ENCODE measurements around the gene PCDH17.

DNA sequence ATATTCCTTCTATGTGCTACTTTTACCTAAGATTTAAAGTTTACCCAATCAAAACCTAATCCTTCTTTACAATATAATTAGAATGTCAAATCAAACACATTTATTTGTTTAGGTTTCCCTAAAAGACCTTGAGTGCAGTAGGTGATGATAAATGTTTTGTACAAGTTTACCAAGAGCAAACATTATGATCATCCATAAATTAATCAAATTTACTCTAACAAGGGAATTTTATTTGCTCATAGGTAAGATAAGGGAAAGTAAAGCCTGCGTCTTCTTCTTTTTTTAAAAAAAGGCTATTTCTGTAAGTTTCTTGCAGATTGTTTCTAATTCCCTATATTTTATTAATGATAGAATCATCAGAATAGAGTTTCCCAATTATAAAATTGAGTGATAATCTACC, 48.0 kb upstream of the PCDH17 start:
- TF ChIP-seq, protein P1, sequence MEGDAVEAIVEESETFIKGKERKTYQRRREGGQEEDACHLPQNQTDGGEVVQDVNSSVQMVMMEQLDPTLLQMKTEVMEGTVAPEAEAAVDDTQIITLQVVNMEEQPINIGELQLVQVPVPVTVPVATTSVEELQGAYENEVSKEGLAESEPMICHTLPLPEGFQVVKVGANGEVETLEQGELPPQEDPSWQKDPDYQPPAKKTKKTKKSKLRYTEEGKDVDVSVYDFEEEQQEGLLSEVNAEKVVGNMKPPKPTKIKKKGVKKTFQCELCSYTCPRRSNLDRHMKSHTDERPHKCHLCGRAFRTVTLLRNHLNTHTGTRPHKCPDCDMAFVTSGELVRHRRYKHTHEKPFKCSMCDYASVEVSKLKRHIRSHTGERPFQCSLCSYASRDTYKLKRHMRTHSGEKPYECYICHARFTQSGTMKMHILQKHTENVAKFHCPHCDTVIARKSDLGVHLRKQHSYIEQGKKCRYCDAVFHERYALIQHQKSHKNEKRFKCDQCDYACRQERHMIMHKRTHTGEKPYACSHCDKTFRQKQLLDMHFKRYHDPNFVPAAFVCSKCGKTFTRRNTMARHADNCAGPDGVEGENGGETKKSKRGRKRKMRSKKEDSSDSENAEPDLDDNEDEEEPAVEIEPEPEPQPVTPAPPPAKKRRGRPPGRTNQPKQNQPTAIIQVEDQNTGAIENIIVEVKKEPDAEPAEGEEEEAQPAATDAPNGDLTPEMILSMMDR (IDR thresholded peaks at IDR 0.05; ENCODE audit: low read depth, low read length, missing input control) = no peak
- TF ChIP-seq RXRA (IDR thresholded peaks at IDR 0.05) (no peak), TAF1 (conservative IDR thresholded peaks at IDR 0.05) (no peak), NR2F2 (IDR thresholded peaks at IDR 0.05) (no peak), RAD21 (IDR thresholded peaks at IDR 0.05) (no peak), GABPA (IDR thresholded peaks at IDR 0.05 in 1 of 2, conservative IDR thresholded peaks at IDR 0.05 in 1 of 2) (no peak), YY1 (IDR thresholded peaks at IDR 0.05) (no peak), SP1 (IDR thresholded peaks at IDR 0.05) (no peak), EGR1 (IDR thresholded peaks at IDR 0.05; ENCODE audit: low read depth in 2 of 2) (no peak), JUND (IDR thresholded peaks at IDR 0.05) (no peak)
- TF ChIP-seq, protein P2, sequence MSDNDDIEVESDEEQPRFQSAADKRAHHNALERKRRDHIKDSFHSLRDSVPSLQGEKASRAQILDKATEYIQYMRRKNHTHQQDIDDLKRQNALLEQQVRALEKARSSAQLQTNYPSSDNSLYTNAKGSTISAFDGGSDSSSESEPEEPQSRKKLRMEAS (IDR thresholded peaks at IDR 0.05) = no peak
- TF ChIP-seq, protein P3, sequence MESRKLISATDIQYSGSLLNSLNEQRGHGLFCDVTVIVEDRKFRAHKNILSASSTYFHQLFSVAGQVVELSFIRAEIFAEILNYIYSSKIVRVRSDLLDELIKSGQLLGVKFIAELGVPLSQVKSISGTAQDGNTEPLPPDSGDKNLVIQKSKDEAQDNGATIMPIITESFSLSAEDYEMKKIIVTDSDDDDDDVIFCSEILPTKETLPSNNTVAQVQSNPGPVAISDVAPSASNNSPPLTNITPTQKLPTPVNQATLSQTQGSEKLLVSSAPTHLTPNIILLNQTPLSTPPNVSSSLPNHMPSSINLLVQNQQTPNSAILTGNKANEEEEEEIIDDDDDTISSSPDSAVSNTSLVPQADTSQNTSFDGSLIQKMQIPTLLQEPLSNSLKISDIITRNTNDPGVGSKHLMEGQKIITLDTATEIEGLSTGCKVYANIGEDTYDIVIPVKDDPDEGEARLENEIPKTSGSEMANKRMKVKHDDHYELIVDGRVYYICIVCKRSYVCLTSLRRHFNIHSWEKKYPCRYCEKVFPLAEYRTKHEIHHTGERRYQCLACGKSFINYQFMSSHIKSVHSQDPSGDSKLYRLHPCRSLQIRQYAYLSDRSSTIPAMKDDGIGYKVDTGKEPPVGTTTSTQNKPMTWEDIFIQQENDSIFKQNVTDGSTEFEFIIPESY (IDR thresholded peaks at IDR 0.05) = no peak
- TF ChIP-seq, protein P4, sequence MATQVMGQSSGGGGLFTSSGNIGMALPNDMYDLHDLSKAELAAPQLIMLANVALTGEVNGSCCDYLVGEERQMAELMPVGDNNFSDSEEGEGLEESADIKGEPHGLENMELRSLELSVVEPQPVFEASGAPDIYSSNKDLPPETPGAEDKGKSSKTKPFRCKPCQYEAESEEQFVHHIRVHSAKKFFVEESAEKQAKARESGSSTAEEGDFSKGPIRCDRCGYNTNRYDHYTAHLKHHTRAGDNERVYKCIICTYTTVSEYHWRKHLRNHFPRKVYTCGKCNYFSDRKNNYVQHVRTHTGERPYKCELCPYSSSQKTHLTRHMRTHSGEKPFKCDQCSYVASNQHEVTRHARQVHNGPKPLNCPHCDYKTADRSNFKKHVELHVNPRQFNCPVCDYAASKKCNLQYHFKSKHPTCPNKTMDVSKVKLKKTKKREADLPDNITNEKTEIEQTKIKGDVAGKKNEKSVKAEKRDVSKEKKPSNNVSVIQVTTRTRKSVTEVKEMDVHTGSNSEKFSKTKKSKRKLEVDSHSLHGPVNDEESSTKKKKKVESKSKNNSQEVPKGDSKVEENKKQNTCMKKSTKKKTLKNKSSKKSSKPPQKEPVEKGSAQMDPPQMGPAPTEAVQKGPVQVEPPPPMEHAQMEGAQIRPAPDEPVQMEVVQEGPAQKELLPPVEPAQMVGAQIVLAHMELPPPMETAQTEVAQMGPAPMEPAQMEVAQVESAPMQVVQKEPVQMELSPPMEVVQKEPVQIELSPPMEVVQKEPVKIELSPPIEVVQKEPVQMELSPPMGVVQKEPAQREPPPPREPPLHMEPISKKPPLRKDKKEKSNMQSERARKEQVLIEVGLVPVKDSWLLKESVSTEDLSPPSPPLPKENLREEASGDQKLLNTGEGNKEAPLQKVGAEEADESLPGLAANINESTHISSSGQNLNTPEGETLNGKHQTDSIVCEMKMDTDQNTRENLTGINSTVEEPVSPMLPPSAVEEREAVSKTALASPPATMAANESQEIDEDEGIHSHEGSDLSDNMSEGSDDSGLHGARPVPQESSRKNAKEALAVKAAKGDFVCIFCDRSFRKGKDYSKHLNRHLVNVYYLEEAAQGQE (IDR thresholded peaks at IDR 0.05) = no peak
- TF ChIP-seq, protein P5, sequence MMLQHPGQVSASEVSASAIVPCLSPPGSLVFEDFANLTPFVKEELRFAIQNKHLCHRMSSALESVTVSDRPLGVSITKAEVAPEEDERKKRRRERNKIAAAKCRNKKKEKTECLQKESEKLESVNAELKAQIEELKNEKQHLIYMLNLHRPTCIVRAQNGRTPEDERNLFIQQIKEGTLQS (IDR thresholded peaks at IDR 0.05) = no peak
